ENCODE results near the gene DMRTA1.

DNA sequence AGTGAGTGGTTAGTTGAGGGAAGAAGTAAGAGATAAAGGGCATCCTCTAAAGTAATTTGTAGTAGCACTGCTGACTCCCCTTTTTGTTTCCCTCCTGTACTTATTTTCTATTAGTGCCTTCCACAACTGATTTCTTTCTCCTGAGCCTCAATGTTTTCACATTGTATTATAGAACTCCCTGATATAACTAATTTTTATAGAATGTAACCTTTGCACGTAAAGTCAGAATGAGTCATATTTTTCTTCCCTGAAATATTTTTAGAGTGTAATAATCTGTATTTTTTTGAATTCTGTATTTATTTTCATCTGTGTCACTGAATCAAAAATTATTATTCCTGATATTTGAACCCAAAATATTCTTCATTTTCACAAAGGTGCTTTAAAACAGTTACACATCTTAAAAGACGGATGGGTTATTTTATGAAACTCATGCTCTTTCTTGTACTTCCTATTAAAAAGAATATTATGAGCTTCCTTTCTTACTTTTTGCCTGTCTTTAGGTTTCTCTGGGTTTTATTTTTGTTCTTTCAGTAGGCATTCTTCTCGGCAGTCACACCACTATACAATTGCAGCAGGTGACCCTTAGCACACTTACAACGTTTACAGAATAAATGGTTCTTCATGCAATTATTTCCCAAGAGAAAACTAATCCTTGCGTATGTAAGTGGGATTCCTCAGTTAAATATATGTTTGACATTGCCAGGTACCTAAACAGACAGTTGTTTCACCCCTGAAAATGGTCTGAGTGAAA is 30.5 kb upstream of the DMRTA1 start:
- TF ChIP-seq, protein P1, sequence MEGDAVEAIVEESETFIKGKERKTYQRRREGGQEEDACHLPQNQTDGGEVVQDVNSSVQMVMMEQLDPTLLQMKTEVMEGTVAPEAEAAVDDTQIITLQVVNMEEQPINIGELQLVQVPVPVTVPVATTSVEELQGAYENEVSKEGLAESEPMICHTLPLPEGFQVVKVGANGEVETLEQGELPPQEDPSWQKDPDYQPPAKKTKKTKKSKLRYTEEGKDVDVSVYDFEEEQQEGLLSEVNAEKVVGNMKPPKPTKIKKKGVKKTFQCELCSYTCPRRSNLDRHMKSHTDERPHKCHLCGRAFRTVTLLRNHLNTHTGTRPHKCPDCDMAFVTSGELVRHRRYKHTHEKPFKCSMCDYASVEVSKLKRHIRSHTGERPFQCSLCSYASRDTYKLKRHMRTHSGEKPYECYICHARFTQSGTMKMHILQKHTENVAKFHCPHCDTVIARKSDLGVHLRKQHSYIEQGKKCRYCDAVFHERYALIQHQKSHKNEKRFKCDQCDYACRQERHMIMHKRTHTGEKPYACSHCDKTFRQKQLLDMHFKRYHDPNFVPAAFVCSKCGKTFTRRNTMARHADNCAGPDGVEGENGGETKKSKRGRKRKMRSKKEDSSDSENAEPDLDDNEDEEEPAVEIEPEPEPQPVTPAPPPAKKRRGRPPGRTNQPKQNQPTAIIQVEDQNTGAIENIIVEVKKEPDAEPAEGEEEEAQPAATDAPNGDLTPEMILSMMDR (IDR thresholded peaks at IDR 0.05), result no peak
- TF ChIP-seq POLR2A (IDR thresholded peaks at IDR 0.05; ENCODE audit: low read length) (no peak), SMC3 (IDR thresholded peaks at IDR 0.05) (no peak), HDAC2 (IDR thresholded peaks at IDR 0.05) (no peak), POLR2AphosphoS2 (conservative IDR thresholded peaks at IDR 0.05; ENCODE audit: low read length) (no peak), RFX5 (IDR thresholded peaks at IDR 0.05) (no peak)

Data from A549 (cell line).